ENCODE results near the gene FBXL12. TPM values are rescaled to one million over a fixed set of nuclear protein-coding genes. Genes with fewer than 3 reads are reported as not detected.
"Not testable (repeated sequence)": the region's sequence is repeated elsewhere in the genome, so short reads cannot be mapped to it uniquely, and the experiment has no call there.

FBXL12 gene
- total RNA-seq, 2 donors from 2014 or later: 23.6 to 27.2 TPM

DNA sequence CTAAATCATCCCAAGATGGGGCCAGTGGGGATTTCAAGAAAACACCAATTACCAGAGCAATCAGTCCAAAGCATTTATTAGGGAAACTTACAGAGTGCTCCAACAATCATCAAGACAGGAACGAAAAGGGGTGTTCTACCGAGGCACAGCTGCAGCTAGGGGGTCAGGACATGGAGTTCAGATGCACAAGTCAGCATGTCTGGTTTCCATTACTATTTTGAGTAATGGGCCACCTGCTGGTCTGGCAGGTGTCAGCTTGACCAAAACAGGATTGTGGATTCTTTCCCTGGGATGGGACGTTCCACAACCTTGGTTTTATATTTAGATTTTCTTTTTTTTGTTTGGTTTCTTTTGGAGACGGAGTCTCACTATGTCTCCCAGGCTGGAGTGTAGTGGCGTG lies 4.9 kb upstream of the FBXL12 start:
- no peak for ATAC-seq (replicated peaks)
- Mint-ChIP-seq H3K9me3 (no peaks in the 10 kb centered on the region), H3K4me3 (no peak overlapping the region), H3K4me1 (peaks cover 11% of the 10 kb centered on the region), H3K36me3 (ENCODE audit: low read depth) (peaks cover 19% of the 10 kb centered on the region), H3K27me3 (no peaks in the 10 kb centered on the region), H3K27ac (no peak overlapping the region)

DNA sequence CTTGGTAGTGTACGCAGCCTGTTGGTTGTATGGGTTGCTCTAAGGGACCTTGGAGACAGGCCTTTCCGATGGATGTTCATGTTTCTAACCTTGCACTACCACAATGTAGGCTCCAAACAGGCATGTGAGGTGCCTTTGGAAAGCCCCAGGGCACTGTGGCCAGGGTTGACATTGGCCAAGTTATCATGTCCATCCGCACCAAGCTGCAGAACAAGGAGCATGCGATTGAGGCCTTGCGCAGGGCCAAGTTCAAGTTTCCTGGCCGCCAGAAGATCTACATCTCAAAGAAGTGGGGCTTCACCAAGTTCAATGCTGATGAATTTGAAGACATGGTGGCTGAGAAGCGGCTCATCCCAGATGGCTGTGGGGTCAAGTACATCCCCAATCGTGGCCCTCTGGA lies 1.2 kb upstream of the FBXL12 start:
- H3K9me3 Mint-ChIP-seq; H3K4me1 Mint-ChIP-seq; H3K27me3 Mint-ChIP-seq; ATAC-seq (replicated peaks): not testable (repeated sequence)
- peak overlapping the region; percentile 82 for H3K27ac Mint-ChIP-seq
- H3K36me3 Mint-ChIP-seq (ENCODE audit: low read depth): peaks cover 14% of the 10 kb centered on the region
- H3K4me3 Mint-ChIP-seq: peak overlapping the region; percentile 79

DNA sequence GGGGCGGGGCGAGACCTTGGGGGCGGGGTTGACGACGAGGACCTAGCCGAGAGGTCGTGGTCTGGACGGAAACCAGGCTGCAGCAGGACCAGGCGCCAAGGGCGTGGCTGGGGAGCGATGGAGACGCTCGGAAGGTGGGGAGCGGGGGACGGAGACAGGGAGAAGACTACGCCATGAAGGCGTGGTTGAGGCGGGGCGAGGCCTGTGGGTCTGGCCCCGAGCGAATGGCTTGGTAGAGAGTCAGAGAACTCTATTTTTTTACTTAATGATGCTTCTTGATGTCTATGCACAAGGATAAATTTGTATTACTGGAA lies 674 bp upstream of the FBXL12 start:
- Mint-ChIP-seq H3K4me3 (peak overlapping the region; percentile 79), H3K27me3 (no peaks in the 10 kb centered on the region), H3K4me1 (peaks cover 10% of the 10 kb centered on the region), H3K36me3 (ENCODE audit: low read depth) (peaks cover 19% of the 10 kb centered on the region), H3K27ac (peak overlapping the region; percentile 82), H3K9me3 (no peaks in the 10 kb centered on the region)
- no peak for ATAC-seq (replicated peaks)

DNA sequence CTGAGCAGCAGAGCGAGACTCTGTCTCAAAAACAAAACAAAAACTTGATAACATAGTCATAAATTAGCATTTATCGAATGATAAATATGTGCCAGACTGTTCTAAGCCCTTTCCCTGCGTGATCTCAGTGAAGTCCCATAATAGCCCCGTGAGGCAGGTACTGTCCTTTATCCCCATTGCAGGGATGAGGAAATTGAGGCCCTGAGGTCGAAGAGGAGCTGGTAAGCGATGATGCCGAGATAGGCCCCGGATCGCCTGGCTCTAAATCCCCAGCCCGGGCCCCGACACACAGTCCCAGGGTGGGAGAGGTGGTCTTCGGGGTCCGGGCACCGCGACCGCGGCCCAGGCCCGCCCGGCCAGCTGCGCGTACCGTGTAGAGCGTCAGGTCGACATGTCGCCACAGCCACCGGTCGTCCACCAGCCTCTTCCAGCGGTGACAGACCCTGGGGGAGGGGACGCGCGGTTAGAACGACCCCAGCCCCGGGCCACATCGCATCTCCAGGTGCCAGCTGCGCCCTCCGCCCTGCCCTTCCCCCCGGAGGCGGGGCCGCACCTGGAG lies 625 bp downstream of the FBXL12 start:
- Mint-ChIP-seq H3K4me3 (peak overlapping the region; percentile 79), H3K4me1 (peaks cover 10% of the 10 kb centered on the region), H3K27ac (peak overlapping the region; percentile 82), H3K27me3 (no peaks in the 10 kb centered on the region), H3K36me3 (ENCODE audit: low read depth) (peaks cover 27% of the 10 kb centered on the region), H3K9me3 (no peaks in the 10 kb centered on the region)
- ATAC-seq (replicated peaks): no peak

DNA sequence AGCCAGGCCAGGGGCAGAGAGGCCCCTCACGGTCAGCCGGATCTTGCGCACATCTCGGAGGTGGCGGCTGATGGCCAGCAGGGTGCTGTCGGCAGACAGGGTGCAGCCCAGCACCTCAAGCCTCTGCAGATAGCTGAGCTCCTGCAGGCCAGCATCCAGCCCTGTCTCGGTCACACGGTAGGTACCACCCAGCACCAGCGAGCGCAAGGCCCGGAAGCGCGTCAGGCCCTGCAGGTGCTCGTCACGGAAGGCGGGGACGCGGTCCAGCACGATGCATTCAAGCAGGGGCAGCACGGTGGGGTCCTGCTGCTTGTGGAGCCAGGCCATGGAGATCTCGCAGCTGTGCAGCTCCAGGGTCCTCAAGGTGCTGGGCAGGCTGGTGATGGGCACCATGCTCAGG lies 7.7 kb downstream of the FBXL12 start:
- peaks cover 46% of the 10 kb centered on the region for H3K36me3 Mint-ChIP-seq (ENCODE audit: low read depth)
- no peak for ATAC-seq (replicated peaks)

DNA sequence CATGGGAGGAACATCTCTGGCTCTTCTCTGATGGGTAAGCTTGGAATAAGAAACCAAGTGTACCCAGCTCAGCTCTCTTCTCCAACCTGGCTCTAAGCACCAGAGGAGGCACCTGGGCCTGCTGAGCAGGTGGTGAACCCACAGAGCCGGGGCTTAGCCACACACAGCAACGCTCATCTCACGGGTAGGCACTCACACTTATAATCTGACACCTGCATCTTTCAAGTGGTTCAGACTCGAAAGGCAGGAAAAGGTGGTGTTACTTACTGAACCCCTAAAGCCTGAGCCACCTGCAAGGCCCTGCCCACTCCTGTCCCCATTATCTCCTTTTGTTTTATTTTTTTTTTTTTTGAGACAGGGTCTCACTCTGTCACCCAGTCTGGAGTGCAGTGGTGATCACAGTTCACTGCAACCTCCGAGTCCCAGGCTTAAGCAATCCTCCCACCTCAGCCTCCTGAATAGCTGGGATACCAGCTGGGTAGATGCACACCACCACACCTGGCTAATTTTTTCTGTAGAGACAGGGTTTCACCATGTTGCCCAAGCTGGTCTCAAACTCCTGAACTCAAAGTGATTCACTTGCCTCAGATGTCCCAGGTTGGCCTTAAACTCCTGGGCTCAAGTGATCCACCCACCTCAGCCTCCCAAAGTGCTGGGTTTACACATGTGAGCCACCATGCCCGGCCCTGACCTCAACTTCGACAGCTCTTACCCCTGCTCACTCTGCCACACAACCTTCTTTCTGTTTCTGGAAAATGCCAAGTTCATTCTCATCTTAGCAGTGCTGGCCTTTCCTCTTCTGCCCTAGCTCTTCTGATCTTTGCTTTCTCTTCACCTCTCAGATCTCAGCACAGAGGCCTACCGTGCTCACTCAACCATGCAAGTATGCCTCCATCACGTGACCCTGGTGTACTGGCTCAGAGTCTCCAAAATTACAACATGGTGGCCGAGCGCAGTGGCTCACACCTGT lies 9.7 kb downstream of the FBXL12 start:
- Mint-ChIP-seq H3K4me3 (no peak overlapping the region), H3K9me3 (no peaks in the 10 kb centered on the region), H3K36me3 (ENCODE audit: low read depth) (peaks cover 35% of the 10 kb centered on the region), H3K27me3 (no peaks in the 10 kb centered on the region), H3K4me1 (peaks cover 6% of the 10 kb centered on the region), H3K27ac (peak overlapping the region; percentile 44)
- ATAC-seq (replicated peaks): no peak

More for the DNA sequence above, 7.7 kb downstream of the FBXL12 start:
- no peak overlapping the region for H3K4me3 Mint-ChIP-seq
- no peak overlapping the region for H3K27ac Mint-ChIP-seq
- H3K4me1 Mint-ChIP-seq: peaks cover 6% of the 10 kb centered on the region
- no peaks in the 10 kb centered on the region for H3K27me3 Mint-ChIP-seq
- no peaks in the 10 kb centered on the region for H3K9me3 Mint-ChIP-seq

DNA sequence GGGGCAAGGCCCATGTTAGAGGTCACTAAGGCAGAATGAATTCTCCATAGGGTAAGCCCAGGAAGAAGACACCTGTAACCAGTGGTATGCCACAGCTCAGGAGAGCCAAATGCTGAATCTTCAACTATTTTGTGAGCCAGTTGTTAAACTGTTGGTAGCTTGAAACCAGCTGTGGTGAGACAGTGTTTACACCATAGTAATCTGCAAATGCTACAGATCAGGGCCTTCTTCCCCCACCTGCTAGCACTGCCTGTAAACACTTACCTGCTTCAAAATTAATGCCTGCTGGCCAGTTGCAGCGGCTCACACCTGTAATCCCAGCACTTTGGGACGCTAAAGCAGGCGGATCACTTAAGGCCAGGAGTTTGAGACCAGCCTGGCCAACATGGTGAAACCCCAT lies 12.1 kb downstream of the FBXL12 start:
- ATAC-seq (replicated peaks): no peak
- Mint-ChIP-seq H3K4me1 (peaks cover 6% of the 10 kb centered on the region), H3K27me3 (no peaks in the 10 kb centered on the region), H3K9me3 (no peaks in the 10 kb centered on the region), H3K4me3 (no peak overlapping the region), H3K27ac (no peak overlapping the region), H3K36me3 (ENCODE audit: low read depth) (peaks cover 29% of the 10 kb centered on the region)

DNA sequence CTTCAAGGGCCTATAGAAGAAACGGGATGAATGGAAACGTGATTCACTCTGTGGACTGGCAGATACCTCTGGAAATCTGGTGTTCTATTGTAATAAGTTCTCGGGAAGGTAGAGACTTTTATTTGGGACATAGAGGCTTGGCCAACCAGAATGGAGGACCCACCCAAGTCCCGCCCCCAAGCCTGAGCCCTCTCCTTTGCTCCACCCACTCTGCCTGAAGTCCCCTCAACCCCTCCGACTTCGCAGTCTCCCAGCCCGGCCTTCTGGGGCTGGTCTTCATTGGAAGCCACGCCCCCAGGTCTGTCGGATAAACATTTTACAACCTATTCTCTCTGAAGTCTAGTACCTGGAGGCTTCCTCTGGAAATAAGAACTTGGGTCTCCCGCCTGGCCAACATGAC lies 16.9 kb downstream of the FBXL12 start:
- Mint-ChIP-seq H3K36me3 (ENCODE audit: low read depth) (no peaks in the 10 kb centered on the region), H3K4me1 (no peaks in the 10 kb centered on the region), H3K4me3 (no peak overlapping the region), H3K27ac (no peak overlapping the region), H3K27me3 (no peaks in the 10 kb centered on the region), H3K9me3 (no peaks in the 10 kb centered on the region)
- no peak for ATAC-seq (replicated peaks)

DNA sequence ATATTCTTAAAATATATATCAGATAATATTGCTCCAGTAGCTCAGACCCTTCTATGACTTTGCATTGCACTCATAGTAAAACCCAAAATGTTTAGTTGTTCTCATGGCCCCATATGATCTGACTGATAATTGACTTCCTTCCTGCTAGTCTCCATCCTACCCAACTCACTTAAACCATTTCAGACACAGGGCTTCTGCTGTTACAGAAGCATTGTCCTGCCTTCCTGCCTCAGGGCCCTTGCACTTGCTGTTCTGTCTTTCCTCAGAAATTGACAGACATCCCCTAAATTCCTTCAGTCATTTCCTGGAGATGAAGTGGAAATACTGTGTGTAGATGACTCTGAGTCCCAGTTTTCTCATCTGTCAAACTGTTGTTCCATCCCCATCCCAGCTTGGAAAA lies 19.7 kb downstream of the FBXL12 start:
- Mint-ChIP-seq H3K36me3 (ENCODE audit: low read depth) (no peaks in the 10 kb centered on the region), H3K4me3 (no peak overlapping the region), H3K27me3 (no peaks in the 10 kb centered on the region), H3K27ac (no peak overlapping the region), H3K9me3 (no peaks in the 10 kb centered on the region), H3K4me1 (peaks cover 4% of the 10 kb centered on the region)
- no peak for ATAC-seq (replicated peaks)

DNA sequence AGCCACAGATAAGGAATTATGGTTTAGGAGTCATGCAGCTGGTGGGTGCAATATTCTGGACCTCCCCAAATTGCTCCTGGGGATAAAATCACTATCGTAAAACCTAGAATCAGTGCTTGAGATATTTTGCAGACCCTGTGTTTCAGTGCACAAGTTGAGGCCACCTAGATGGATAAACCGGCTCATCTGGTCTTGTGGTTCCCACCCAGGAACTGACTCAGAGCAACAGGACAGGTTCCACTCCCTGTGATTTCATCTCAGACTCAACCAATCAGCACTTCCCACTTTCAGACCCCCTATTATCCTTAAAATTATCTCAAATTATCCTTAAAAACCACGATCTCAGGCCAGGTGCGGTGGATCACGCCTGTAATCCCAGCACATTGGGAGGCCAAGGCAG lies 21.0 kb downstream of the FBXL12 start:
- Mint-ChIP-seq H3K9me3 (no peaks in the 10 kb centered on the region), H3K27me3 (no peaks in the 10 kb centered on the region), H3K36me3 (ENCODE audit: low read depth) (no peaks in the 10 kb centered on the region), H3K27ac (no peak overlapping the region), H3K4me1 (peaks cover 7% of the 10 kb centered on the region), H3K4me3 (no peak overlapping the region)
- ATAC-seq (replicated peaks): no peak

DNA sequence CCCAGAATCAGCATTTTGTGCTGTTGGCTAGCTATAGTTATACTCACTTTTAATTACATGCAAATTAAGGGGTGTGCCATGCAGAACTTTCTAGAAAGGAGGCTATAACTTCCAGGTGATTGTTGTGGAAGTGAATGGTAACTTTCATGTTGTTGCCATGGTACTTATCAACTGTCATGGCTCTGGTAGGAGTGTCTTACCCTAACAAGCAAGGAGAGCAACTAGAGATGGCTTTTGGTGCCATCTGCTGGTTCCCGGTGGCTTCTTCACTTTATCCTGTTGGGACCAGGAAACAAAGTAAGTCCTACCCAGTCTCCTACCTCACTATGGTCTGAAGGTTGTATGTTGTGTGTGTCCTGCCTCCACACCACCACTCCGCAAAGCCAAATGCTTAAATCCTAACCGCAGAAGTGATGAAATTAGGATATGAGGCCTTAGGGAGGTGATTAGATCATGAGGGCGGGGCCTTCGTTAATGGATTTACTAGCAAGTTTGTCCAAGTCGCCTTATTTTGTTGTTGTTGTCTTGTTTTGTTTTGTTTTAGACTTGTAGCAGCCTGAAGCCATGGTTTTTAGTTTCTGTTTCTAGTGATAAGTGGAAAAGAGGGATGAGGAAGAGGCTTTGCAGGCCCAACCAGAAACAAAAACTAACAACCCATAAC lies 22.6 kb downstream of the FBXL12 start:
- ATAC-seq (replicated peaks): peak; percentile 65
- Mint-ChIP-seq H3K4me3 (no peak overlapping the region), H3K9me3 (no peaks in the 10 kb centered on the region), H3K27ac (peak overlapping the region; percentile 81), H3K36me3 (ENCODE audit: low read depth) (no peaks in the 10 kb centered on the region), H3K4me1 (peaks cover 12% of the 10 kb centered on the region), H3K27me3 (no peaks in the 10 kb centered on the region)

DNA sequence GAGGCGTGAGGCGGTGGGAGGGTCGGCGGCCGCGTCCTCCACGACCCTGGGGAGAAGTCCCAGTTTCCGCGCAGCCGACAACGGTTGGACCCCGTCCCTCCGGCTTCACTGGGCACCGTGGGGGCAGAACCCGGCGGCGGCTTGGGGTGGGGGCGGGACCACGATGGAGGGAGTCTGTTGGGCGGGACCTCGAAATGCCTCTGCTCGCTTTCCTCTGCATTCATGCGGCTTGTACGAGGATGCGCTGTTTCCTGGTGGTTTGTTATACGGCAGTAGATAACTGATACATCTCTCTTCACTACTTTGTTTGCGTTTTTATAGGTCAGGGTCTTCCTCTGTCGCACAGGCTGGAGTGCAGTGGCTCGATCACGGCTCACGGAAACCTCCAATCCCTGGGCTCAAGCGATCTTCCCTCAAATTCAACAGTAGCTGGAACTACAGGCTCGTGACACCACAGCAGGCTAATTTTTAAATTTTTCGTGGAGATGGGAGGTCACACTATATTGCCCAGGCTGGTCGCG lies 25.7 kb downstream of the FBXL12 start:
- H3K27me3 Mint-ChIP-seq: no peaks in the 10 kb centered on the region
- H3K4me3 Mint-ChIP-seq: peak overlapping the region; percentile 86
- peak overlapping the region; percentile 89 for H3K27ac Mint-ChIP-seq
- H3K9me3 Mint-ChIP-seq: no peaks in the 10 kb centered on the region
- no peaks in the 10 kb centered on the region for H3K36me3 Mint-ChIP-seq (ENCODE audit: low read depth)
- peak; percentile 32 for ATAC-seq (replicated peaks)
- peaks cover 17% of the 10 kb centered on the region for H3K4me1 Mint-ChIP-seq

DNA sequence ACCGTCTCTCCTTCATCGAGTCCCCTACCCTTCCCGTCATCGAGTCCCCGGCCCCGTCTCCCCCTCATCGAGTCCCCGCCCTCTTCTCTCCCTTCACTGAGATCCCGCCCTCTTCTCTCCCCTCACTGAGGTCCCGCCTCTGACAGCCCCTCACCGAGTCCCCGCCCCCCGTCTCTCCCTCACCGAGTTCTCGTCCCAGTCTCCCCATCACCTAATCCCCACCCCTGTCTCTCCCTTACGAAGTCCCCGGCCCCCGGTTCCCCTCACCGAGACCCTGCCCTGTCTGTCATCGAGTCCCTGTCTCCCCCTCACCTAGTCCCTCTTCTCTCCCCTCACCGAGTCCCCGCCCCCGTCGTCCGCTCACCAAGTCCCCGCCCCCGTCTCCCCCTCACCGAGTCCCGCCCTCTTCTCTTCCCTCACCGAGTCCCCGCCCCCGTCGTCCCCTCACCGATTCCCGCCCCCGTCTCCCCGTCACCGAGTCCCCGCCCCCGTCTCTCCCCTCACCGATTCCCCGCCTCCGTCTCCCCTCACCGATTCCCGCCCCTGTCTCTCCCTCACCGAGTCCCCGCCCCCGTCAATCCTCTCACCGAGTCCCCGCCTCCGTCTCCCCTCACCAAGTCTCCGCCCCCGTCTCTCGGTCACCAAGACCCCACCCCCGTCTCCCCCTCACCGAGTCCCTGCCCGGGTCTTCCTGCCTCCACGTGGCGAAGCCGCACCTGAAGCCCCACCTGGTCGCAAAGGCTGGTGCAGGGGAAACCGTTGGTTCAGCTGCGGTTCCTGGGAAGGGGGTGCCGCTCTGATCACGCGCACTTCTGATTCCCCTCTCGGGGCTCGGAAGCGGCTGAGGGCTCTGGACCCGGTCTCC lies 26.4 kb downstream of the FBXL12 start:
- peak; percentile 65 for ATAC-seq (replicated peaks)
- H3K36me3 Mint-ChIP-seq (ENCODE audit: low read depth): no peaks in the 10 kb centered on the region
- H3K4me1 Mint-ChIP-seq: peaks cover 17% of the 10 kb centered on the region
- no peaks in the 10 kb centered on the region for H3K27me3 Mint-ChIP-seq
- H3K4me3 Mint-ChIP-seq: peak overlapping the region; percentile 86
- peak overlapping the region; percentile 89 for H3K27ac Mint-ChIP-seq
- no peaks in the 10 kb centered on the region for H3K9me3 Mint-ChIP-seq
